CD4-positive, alpha-beta T cell treated with Interleukin-2 at 100 ng/mL for 4 hours (primary cell): ENCODE results near the gene CLIC4.
"Not testable (repeated sequence)": the region's sequence is repeated elsewhere in the genome, so short reads cannot be mapped to it uniquely, and the experiment has no call there.

Experiments used
- DNase-seq: peaks from one replicate; pipeline ENCODE4 v3.0.0-alpha.2; 2020; ENCODE audit warnings: low spot score

CLIC4 gene

DNA sequence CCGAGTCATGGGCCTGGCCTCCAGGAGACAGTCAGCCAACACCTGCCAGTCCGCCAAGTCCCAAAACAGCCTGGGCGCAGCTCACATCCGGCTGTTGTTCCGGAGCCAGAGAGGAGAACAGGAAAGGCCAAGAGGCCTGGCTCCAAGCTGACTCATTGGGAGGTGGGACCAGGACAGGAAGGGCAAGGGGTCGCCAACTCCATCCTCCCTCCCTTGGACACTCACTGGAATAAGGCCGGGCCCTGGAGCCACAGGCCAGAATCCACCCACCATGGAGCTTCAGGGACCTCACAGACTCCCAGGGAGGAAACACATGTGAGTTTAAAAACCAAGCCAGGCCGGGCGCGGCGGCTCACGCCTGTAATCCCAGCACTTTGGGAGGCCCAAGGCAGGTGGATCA, 25.1 kb upstream of the CLIC4 start:
- DNase-seq = no peak

DNA sequence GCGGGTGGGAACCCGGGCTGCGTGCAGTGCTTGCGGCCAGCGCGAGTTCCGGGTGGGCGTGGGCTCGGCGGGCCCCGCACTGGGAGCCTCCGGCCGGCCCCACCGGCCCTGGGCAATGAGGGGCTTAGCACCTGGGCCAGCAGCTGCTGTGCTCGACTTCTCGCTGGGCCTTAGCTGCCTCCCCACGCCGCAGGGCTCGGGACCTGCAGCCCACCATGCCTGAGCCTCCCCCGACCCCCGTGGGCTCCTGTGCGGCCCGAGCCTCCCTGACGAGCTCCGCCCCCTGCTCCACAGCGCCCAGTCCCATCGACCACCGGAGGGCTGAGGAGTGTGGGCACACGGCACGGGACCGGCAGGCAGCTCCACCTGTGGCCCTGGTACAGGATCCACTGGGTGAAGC, 23.7 kb upstream of the CLIC4 start:
- DNase-seq = no peak

DNA sequence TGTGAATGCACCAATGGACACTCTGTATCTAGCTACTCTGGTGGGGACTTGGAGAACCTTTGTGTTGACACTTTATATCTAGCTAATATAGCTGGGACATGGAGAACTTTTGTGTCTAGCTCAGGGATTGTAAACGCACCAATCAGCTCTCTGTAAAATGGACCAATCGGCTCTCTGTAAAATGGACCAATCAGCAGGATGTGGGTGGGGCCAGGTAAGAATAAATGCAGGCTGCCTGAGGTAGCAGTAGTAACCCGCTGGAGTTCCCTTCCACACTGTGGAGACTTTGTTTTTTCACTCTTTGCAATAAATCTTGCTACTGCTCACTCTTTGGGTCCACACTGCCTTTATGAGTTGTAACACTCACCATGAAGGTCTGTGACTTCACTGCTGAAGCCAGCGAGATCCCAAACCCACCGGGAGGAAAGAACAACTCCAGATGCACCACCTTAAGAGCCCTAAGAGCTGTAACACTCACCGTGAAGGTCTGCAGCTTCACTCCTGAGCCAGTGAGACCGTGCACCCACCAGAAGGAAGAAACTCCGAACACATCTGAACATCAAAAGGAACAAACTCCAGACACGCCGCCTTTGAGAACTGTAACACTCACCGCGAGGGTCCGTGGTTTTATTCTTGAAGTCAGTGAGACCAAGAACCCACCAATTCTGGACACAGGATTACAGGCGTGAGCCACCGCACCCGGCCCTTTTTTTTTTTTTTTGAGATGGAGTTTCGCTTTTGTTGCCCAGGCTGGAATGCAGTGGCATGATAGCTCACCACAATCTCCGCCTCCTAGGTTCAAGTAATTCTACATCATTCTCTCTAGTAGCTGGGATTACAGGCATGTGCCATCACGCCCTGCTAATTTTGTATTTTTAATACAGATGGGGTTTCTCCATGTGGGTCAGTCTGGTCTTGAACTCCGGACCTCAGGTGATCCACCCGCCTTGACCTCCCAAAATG, 22.9 kb upstream of the CLIC4 start:
- not testable (repeated sequence) for DNase-seq

- no peak for DNase-seq
These were observed 20.7 kb upstream of the CLIC4 start for GRCh38 chr1:24724345-24725208.

GRCh38 chr1:24725209-24725651, 20.0 kb upstream of the CLIC4 start:
- DNase-seq = no peak

DNA sequence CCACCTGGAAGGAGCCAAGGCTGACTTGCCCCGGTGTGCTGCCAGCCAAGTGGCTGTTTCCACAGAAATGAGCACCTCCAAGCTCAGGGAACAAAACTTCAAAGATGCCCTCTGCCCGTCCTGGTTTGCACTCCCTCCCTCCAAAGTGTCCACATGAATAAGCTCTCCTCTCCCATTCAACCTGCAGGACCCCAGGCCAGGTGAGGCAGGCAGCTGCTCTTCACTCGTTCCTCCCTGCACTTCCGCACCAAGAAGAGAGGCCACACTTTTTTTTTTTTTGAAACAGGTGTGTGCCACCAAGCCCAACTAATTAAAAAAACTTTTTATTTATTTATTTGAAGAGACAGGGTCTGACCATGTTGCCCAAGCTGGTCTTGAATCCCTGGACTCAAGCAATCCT, 18.5 kb upstream of the CLIC4 start:
- no peak for DNase-seq

GRCh38 chr1:24727501-24728216, 17.6 kb upstream of the CLIC4 start:
- no peak for DNase-seq

DNA sequence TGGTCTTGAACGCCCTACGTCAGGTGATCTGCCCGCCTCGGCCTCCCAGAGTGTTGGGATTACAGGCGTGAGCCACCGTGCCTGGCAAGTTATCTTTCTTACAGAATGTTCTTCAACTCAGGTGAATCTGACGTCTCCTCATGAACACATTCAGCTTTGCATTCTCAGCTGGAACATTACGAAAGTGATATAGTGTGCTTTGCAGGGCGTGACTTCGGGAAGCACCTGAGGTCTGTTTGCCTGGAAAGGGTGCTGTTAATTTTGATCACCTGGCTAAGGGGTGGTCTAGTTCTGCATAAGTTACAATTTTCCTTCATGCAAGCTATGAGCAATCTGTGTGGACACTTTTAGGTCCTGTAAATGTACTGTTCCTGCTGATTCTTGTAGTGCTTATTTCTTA, 16.3 kb upstream of the CLIC4 start:
- no peak for DNase-seq

- no peak for DNase-seq
These were observed 12.9 kb upstream of the CLIC4 start for GRCh38 chr1:24732186-24732885.

DNA sequence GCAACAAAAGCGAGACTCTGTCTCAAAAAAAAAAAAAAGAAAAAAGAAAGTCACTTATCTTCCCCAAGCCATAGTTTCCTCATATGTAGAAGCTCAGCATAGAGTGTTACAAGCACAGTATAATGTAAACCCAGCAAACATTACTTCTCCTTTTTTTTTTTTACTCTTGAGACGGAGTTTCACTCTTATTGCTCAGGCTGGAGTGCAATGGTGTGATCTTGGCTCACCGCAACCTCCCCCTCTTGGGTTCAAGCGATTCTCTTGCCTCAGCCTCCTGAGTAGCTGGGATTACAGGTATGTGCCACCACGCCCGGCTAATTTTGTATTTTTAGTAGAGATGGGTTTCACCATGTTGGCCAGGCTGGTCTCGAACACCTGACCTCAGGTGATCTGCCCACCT, 11.9 kb upstream of the CLIC4 start:
- not testable (repeated sequence) for DNase-seq

DNA sequence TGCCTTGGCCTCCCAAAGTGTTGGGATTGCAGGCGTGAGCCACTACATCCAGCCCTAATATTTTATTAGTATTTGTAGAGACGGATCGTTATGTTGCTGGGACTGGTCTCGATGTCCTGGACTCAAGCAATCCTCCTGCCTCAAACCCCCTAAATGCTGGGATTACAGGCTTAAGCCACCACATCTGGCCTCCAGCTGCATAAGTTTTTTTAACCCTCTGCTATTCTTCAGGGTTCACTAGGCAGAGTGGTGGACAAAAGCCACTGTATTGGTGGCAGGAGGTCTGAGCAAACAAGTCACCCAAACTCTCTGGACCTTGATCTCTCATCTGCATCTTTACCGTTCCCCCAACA, 10.1 kb upstream of the CLIC4 start:
- no peak for DNase-seq

DNA sequence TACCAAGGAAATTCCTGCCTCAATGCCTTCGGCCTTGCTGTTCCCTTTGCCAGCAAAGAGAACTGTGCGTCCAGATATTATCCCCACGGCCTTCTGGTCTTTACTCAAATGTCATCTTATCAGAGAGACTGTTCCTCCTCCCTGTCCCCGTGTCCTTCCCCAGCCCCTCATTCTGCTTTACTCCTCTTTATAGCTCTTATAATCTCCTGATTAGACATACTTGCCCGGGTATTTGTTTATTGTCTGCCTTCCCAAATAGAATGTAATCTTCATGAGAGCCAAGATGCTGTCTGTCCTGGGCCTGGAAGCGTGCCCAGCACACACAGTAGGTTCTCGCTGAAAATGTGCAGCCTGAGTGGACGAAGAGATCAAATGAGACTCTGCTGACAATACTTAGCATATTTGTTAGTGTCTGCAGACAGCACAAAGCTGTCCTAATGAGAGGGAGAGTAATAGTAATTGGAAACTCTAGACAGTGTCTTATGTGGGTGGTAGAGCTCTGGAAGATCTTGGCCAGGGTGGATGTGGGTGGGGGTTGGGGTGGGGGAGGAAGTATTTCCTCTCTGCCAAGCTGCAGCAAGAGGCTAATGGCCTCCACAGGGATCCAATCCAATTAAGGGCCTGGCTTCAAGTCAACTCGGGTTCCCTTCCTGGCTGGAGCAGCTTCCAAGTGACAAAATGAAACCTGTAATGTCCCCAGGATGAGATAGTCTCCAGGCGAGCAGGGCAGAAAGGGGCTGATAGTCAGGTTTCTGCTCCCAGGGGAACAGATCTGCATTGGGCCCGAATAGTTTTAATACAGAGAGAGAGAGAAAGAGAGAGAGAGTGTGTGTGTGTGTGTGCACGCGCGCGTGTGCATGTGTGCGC, 9.5 kb upstream of the CLIC4 start:
- no peak for DNase-seq

DNA sequence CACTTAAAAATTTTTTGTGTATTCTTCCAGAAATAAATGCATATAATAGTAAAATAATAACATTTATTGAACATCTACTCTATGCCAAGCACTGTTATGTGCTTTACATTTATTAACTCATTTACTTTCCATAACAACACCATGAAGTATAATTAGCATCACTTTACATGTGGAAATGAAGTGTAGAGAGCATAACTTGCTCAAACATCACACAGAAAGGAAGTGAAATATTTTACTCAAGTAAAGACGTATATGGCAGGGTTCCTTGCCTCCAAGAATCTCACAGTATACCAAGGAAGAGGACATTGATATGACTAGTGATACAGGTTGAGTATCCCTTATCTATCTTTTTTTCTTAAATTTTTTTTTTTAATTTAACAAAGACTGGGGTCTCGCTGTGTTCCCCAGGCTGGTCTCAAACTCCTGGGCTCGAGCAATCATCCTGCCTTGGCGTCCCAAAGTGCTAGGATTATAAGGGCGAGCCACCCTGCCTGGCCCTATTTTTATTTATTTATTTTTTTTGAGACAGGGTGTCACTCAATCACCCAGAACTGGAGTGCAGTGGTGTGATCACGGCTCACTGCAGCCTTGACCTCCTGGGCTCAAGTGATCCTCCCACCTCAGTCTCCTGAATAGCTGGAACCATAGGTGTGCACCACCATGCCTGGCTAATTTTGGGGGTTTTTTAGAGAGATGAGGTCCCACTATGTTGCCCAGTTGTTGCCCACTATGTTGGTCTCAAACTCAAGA, 7.7 kb upstream of the CLIC4 start:
- DNase-seq = no peak

GRCh38 chr1:24739241-24739640, 6.0 kb upstream of the CLIC4 start:
- DNase-seq = no peak

- DNase-seq = no peak
These were observed 2.9 kb upstream of the CLIC4 start for GRCh38 chr1:24742090-24742938.

DNA sequence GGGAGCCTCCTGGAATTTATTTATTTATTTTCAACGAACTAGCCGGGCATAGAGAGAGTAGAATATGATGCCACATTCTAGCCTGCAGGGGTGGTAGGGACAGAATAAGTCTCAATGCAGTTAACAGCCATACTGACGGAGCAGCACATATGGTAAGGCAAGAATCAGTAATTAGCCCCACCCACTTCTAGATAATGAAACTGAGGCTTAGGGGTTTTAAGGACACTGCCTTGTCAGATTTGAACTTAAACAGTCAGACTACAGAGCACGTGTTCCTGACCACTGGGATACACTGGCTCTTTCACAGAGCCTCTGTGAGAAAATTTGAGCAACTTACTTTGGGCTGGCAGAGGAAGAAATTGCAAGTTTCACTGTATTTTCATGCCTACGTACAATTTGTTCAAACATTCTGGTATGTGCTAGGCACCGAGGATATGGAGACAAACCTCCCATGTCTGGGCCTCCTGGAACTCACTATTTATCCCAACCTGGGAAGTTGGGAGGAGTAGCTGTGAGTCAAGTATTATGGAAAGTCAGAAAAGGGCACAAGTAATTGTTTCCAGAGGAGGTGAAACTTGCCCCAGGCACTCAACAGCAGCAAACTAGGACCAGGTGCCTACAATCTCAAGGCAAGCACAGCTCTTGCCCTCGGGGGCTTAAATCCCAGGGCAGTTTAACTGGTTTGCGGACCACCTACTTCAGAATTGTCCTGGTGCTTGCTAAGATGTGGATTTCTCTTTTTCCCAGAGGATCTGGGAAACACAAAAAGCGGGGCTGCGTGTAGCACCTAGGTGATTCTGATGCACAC, 1.6 kb upstream of the CLIC4 start:
- DNase-seq = no peak

- DNase-seq = no peak
These were observed 615 bp downstream of the CLIC4 start for GRCh38 chr1:24745711-24746413.
